ENCODE data around the gene POLR3B.

GRCh38 chr12:106315523-106315922 lies 42.0 kb upstream of the POLR3B start:
- no peak for TF ChIP-seq POLR2A (IDR thresholded peaks at IDR 0.05)
- no peak for TF ChIP-seq EP300 (IDR thresholded peaks at IDR 0.05)
